ENCODE results near the gene PPM1H. TPM values are rescaled to one million over a fixed set of nuclear protein-coding genes. Genes with fewer than 3 reads are reported as not detected.

The PPM1H gene
- total RNA-seq, 4 donors from 2014 or later: 1.7 to 7.4 (median 3.4) TPM

- Histone ChIP-seq H3K36me3 (no peaks in the 10 kb centered on the region), H3K9me3 (no peaks in the 10 kb centered on the region), H3K27ac (no peak overlapping the region), H3K4me3 (no peak overlapping the region), H3K27me3 (no peaks in the 10 kb centered on the region), H3K4me1 (no peaks in the 10 kb centered on the region)
- no peak for DNase-seq
- TF ChIP-seq, protein P1, sequence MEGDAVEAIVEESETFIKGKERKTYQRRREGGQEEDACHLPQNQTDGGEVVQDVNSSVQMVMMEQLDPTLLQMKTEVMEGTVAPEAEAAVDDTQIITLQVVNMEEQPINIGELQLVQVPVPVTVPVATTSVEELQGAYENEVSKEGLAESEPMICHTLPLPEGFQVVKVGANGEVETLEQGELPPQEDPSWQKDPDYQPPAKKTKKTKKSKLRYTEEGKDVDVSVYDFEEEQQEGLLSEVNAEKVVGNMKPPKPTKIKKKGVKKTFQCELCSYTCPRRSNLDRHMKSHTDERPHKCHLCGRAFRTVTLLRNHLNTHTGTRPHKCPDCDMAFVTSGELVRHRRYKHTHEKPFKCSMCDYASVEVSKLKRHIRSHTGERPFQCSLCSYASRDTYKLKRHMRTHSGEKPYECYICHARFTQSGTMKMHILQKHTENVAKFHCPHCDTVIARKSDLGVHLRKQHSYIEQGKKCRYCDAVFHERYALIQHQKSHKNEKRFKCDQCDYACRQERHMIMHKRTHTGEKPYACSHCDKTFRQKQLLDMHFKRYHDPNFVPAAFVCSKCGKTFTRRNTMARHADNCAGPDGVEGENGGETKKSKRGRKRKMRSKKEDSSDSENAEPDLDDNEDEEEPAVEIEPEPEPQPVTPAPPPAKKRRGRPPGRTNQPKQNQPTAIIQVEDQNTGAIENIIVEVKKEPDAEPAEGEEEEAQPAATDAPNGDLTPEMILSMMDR (IDR thresholded peaks at IDR 0.05): no peak
- TF ChIP-seq POLR2A (IDR thresholded peaks at IDR 0.05): no peak
Measured at GRCh38 chr12:62856454-62856853, 78.5 kb downstream of the PPM1H start.

GRCh38 chr12:62854024-62854423, 80.9 kb downstream of the PPM1H start:
- Histone ChIP-seq H3K27ac (no peak overlapping the region), H3K36me3 (no peaks in the 10 kb centered on the region), H3K4me1 (no peaks in the 10 kb centered on the region), H3K9me3 (no peaks in the 10 kb centered on the region), H3K27me3 (no peaks in the 10 kb centered on the region), H3K4me3 (no peak overlapping the region)
- DNase-seq: no peak
- TF ChIP-seq, protein P1 (IDR thresholded peaks at IDR 0.05): no peak
- TF ChIP-seq POLR2A (IDR thresholded peaks at IDR 0.05): no peak

DNA sequence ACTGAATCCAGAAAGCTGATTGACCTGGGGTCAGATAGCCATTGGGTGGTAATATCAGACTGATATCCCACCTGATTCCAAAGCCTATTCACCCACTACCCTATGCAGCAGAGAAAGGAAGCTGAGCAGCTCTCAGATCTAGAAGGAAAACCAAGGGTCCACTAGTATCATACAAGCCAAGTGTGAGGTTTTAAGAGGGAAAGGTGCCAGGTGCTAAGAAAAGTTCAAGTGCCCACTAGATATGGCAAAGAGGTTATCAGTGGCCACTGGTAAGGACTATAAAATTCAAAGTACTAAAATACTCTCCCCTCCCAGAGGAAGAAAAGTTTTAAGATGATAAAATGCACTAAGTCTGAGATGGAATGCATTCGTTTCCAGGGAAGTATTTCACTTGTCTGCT, 85.6 kb downstream of the PPM1H start:
- Histone ChIP-seq H3K4me1 (no peaks in the 10 kb centered on the region), H3K4me3 (no peak overlapping the region), H3K9me3 (no peaks in the 10 kb centered on the region), H3K27me3 (no peaks in the 10 kb centered on the region), H3K27ac (no peak overlapping the region), H3K36me3 (no peaks in the 10 kb centered on the region)
- no peak for TF ChIP-seq POLR2A (IDR thresholded peaks at IDR 0.05)
- TF ChIP-seq, protein P1 (IDR thresholded peaks at IDR 0.05): no peak
- DNase-seq: no peak

- TF ChIP-seq, protein P1 (IDR thresholded peaks at IDR 0.05): no peak
- no peak for TF ChIP-seq POLR2A (IDR thresholded peaks at IDR 0.05)
Measured at GRCh38 chr12:62848418-62848817, 86.5 kb downstream of the PPM1H start.

GRCh38 chr12:62847709-62848108, 87.2 kb downstream of the PPM1H start:
- Histone ChIP-seq H3K9me3 (no peaks in the 10 kb centered on the region), H3K36me3 (no peaks in the 10 kb centered on the region), H3K27ac (no peak overlapping the region), H3K4me3 (no peak overlapping the region), H3K4me1 (no peaks in the 10 kb centered on the region), H3K27me3 (no peaks in the 10 kb centered on the region)
- DNase-seq: no peak
- TF ChIP-seq POLR2A (IDR thresholded peaks at IDR 0.05): no peak
- TF ChIP-seq, protein P1 (IDR thresholded peaks at IDR 0.05): no peak

More at GRCh38 chr12:62848418-62848817, 86.5 kb downstream of the PPM1H start:
- Histone ChIP-seq H3K27me3 (no peaks in the 10 kb centered on the region), H3K9me3 (no peaks in the 10 kb centered on the region), H3K27ac (no peak overlapping the region), H3K4me1 (no peaks in the 10 kb centered on the region), H3K4me3 (no peak overlapping the region), H3K36me3 (no peaks in the 10 kb centered on the region)
- DNase-seq: no peak

GRCh38 chr12:62846491-62846890, 88.5 kb downstream of the PPM1H start:
- H3K4me3 ChIP-seq: no peak overlapping the region
- no peaks in the 10 kb centered on the region for H3K27me3 ChIP-seq
- H3K4me1 ChIP-seq: no peaks in the 10 kb centered on the region
- no peaks in the 10 kb centered on the region for H3K36me3 ChIP-seq
- DNase-seq: no peak
- no peak for TF ChIP-seq POLR2A (IDR thresholded peaks at IDR 0.05)
- TF ChIP-seq, protein P1 (IDR thresholded peaks at IDR 0.05): no peak
- H3K9me3 ChIP-seq: no peaks in the 10 kb centered on the region
- H3K27ac ChIP-seq: no peak overlapping the region
